NCI-H2107 (cell line): ENCODE results near the gene ISG20.
"Not testable (repeated sequence)": the region's sequence is repeated elsewhere in the genome, so short reads cannot be mapped to it uniquely, and the experiment has no call there.

Source experiments
- DNase-seq: peaks from one replicate; lab custom pipeline; 2025; lab: John Stamatoyannopoulos, UW

The ISG20 gene

DNA sequence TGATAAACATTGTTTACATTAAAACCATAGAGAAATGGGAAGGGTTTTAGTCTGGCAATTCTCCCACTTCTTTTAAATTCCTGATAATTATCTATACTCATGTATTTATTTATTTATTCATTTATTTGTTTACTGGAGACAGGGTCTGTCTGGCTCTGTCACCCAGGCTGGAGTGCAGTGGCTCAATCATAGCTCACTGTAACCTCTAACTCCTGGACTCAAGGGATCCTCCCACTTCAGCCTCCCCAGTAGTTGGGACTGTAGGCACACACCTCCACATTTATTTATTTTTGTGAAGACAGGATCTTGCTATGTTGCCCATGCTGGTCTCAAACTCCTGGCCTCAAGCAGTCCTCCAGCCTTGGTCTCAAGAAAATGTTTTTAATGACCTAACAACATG is 20.1 kb upstream of the ISG20 start:
- no peak for DNase-seq

DNA sequence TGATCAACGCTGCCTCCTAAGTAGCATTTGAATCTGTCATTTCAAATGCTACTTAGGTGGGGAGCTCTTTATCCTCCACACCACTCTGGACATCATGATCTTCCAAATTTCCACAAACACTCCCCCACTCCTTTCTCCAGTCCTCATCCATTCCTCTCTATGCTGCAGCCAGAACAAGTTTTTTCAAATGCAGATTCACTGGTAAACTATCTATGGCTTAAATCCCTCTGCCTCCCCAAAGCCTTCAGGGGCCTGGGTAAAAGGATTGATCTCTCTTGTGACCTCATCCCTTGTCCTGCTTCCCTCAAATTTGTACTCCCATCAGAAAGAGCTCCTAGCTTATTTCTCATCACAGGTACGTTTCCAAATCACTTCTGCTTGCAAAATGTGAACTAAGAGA is 19.0 kb upstream of the ISG20 start:
- DNase-seq, result no peak

DNA sequence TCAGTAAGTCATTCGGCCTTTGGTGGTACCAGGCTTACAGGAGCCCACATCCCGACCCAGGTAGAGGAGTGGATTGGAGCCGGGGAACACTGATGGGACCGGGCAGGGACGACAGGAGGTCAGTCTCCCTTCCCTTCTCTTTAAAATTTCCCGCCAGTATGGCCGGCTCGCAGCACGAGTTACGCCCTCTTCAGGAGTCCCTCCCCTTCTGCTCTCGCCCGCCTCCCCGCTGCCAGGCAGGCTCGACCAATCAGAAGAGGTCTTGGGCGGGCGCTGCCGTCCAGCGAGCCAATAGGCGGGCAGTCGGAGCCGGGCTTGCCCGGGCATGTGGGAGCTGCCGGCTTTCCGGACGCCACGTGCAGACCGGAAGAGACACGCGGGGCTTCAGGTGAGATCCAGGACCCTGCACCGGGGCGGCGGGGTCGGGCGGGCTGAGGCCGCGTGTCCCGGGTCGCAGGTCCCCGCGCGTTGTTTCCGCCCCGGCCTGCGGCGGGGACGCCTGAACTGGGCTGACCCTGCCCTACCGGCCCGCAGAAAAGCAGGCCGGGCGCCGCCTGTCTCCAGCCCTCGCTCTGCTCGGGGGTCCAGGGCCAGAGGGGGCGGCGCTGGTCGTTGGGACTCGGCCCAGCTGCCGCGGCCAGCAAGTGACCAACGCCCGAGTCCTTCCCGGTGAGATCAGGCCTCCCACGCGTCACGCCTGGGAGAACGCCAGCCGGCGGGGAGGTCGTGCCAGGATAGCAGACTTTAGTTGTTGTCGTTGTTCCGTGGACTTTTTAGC is 17.6 kb upstream of the ISG20 start, which contains the start of gene AEN:
TSS of gene AEN (plus strand) at position 346 of the 778 bp plus-strand sequence. CDS start 4,870 bp downstream, outside the sequence.
- DNase-seq, result peak; percentile 59

DNA sequence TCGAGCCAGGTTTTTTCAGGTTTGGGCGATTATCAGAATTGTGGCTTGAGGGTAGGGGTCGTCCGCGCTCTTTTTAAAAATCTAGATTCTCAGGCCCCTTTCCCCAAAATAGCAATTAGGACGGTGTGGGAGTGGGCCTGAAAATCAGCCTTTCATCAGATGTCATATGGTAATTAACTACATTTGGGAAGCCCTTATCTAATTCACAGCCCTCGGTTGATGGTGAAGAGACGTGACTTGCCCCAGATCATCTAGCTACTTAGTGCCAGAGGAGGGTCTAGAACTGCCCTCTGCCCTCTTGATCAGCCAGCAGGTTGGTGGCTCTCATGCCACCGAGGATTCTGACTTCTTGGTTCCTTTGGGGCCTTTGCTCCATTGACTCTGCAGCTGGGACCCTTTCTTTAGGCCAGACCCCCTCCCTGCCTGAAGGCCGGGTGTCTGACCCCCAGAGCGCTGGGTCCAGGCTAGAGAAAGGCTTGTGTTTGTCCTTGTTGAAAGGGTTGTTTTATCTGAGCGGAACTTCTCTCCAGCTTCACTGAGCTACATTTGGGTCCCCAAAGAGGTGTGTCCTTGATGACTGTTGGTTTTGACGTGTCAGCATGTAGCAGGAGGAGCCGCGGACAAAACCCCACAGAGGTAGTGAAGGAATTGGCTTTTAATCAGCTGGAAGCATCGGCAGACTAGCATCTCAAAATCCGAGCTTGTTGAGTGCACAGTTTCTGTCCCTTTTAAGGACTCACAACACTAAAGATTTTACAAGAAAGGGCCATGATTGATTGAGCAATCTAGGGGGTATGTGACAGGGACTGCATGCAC is 16.8 kb upstream of the ISG20 start:
- no peak for DNase-seq

DNA sequence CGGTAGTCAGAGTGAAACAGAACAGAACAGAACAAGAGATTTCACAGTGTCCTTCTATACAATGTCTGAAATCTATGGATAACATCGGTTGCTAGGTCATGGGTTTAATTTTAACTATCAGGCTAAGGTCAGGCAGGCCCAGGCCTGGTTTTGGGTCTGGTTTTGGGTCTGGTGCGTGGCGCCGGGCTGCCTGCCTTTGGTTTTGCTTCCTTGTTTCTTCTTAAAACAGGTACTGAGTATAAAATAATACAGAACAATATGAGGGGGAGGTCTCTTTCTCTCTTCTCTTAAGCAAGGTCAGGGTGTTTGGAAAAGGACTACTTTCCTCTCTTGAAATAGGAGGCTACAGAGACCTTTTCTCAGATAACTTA is 16.2 kb upstream of the ISG20 start:
- DNase-seq, result no peak

DNA sequence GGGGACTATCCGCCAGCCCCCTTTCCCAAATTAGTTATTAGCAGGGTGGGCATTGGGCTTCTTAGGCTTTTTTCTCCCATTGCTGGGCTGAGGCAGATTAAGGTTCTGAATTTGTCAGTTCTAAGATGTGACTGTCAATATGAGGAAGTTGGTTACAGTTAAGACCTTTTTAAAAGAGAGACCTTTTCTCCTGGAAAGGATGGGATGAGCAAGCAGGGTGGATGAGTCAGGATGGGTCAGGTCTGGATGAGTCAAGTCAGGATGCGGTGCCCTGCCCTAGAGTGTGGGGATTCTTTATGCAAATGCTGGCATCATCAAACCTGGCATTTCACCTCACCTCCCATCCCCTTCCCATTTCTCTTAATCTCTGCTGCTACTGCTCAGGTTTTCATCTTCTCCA is 15.8 kb upstream of the ISG20 start:
- DNase-seq, result no peak

GRCh38 chr15:88623632-88624031 is 15.2 kb upstream of the ISG20 start:
- no peak for DNase-seq

DNA sequence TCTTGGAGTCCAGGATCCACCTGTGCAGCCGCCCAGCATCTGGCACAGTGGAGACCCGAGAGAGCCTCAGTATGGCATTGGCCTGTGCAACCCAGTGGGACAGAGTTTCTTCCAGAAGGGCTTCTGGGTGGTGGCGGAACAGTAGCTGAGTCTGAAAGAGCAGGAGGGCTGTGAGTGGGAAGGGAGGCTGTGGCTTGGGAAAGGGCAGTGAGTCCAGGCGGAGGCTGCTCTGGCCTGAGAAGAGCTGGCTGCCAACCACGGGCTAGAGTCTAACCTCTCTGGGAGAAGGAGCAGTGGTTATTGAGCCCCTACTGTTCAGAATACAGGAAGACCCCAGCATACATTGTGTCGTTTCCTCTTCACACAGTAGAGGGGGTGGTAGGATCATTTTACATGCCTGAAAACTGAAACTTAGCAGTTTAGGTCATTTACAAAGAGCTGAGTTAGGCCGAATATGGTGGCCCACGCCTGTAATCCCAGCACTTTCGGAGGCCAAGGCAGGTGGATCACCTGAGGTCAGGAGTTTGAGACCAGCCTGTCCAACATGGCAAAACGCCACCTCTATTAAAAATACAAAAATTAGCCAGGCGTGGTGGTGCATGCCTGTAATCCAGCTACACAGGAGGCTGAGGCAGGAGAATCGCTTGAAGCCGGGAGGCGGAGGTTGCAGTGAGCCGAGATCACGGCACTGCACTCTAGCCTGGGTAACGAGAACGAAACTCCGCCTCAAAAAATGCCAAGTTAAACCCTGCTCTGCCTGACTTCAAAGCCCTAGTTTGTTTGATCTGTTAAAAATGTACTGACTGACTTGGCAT is 14.5 kb upstream of the ISG20 start:
- no peak for DNase-seq

DNA sequence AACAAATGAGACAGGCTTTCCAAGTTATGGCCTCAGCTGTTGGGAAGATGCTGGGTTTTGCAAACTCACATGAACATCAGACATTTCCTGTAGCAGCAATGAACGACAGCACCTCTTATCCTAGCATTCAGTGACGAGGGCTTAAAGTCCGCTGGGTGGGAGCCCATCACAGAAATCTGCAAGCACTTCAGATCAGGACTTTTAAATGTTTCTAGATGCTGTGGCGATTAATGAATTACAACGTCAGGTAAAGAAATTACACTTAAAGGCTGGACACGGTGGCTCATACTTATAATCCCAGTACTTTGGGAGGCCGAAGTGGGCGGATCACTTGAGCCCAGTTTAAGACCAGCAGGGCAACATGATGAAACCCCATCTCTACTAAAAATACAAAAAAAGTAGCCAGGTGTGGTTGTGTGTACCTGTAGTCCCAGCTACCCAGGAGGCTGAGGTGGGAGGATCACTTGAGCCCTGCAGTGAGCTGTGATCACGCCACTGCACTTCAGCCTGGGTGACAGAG is 13.8 kb upstream of the ISG20 start:
- no peak for DNase-seq

DNA sequence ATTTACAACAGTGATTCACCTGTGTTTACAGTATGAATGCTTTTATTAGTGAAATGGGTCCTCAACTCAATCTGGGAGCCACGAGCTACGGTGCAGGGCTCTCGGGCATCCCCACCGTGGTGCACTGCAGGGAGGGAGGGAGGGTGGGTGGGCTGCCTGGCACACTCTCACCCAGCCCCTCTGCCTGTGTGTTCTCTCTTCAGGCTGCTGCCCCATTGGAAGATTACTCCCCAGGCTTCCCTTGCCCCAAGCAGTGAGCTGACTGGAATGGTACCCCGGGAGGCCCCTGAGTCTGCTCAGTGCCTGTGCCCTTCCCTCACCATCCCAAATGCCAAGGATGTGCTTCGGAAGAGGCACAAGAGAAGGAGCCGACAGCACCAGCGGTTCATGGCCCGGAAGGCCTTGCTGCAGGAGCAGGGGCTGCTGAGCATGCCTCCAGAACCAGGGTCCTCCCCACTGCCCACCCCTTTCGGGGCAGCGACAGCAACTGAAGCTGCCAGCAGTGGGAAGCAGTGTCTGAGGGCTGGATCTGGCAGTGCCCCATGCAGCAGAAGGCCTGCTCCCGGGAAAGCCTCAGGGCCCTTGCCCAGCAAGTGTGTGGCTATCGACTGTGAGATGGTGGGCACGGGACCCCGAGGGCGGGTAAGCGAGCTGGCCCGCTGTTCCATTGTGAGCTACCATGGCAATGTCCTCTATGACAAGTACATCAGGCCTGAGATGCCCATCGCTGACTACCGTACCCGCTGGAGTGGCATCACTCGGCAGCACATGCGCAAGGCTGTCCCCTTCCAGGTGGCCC is 12.7 kb upstream of the ISG20 start:
- no peak for DNase-seq

DNA sequence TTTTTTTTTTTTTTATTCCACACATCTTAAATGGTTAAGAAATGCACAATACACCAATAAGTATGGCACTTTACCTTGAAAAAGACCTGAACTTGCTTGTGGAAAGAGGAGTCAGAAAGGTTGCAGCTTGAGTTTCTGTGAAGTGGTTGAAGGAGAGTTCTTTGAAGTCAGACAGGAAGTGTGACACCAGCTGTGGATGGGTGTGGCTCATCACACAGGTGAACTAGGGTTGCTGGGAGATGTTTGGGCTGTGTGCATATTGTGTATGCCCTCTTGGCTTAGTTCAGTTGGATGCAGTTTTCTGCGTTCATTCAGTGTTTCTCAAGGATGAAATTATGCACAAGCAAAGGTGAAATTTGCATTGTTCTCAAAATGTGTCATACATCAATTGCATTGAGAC is 11.4 kb upstream of the ISG20 start:
- DNase-seq, result no peak

DNA sequence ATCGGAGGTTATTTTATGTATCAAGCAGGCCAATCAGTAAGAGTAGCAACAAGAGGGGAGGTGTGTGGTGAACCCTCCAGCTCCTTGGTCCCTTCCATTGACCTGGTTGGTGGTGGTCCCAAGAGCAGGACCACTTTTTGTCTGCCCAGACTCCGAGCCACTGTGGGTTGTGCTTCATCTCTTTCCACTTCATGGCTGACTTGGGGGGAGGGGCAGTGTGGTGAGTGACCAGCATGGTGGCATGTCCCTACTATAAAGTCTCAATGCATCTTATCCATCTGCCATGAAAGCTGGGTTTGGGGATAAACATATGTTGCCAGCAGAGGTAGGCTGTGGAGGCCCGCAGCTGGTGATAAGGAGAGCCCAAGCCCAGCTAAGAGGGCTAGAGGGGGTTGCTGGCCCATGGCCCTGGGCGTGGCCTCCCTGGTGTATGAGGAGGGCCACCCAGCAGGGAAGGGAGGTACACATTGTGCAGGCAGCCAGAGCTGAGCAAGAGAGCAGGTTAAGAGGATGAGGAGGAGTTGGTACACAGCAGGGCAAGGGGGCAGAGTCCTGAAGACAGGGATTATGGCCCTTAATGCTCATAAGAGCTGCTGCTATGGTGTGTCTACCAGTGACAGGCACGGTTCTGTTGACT is 10.7 kb upstream of the ISG20 start:
- no peak for DNase-seq

DNA sequence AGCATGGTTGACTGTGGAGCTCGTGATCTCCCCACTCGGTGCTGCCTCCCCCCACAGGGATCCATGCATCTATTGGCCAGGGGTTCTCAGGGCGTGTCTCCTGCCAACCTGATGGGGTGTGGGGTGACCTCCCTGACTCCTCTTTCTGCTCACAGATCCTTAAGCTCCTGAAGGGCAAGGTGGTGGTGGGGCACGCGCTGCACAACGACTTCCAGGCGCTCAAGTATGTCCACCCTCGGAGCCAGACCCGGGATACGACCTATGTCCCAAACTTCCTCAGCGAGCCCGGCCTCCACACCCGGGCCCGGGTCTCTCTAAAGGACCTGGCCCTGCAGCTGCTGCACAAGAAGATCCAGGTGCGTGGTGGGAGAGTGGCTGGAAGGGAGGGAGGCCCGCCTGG is 9.7 kb upstream of the ISG20 start:
- DNase-seq, result no peak

DNA sequence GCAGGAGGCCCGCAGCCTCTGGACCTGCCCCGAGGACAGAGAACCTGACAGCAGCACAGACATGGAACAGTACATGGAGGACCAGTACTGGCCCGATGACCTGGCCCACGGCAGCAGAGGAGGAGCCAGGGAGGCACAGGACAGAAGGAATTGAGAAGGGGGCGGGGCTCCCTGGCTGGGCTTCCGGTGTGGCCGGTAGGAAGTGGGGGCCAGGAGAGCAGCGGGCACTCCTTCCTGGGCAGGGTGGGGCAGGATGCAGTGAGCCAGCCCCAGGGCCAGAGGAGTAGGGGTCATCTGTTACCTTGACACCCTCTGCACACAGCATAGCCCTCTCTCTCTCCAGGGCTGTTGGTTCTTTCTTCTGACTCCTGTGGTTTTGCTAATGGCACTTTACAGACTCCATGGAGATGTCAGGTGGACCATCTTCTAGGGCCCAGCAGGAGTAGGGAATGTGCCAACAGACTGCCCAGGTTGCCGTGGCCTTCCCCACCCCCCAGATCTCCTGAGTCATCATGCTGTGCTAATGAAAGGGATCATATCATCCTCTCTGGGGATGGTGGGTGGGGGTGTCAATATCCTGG is 8.6 kb upstream of the ISG20 start:
- no peak for DNase-seq

DNA sequence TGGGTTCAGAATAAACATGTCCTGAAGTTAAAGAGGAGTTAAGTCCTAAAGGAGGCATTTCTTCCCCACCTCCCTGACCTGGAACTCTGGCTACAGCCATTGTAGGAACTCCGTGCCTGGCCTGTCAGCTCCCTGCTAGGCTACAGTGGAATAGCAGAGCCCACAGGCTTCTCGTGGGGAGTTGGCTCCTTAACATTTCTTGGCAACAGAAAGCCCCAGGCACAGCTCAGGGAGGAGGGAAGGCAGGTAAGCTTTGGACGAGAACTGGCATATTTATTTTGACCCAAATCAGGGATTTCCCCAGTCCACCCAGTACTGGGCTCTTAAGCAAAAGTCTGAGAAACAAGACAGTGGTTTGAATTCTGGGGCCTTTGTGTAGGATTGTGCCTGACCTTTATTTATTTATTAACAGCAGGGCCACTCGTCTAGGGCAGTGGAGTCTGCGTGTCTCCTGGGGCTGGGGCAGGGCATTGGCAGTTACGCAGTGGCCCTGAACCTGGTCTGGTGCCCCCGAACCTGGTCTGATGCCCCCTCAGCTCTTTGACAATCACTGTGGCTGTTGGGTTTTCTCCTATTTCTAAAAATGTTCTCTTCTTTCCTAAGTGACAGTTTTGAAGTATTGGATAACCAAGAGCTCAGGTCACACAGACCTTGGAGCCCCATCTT is 7.9 kb upstream of the ISG20 start:
- DNase-seq, result no peak

GRCh38 chr15:88631464-88632028 is 7.3 kb upstream of the ISG20 start:
- no peak for DNase-seq

DNA sequence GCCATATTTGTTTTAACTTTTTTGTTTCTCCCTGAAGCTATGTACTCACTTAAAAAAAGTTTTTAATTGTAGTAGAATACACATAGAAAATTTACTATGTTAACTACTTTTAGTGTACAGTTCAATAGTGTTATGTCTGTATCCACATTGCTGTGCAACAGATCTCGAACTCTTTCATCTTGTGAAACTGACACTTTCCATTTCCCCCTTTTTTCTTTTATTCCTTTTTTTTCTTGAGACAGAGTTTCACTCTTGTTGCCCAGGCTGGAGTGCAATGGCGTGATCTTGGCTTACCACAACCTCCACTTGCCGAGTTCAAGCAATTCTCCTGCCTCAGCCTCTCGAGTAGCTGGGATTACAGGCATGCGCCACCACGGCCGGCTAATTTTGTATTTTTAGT is 6.0 kb upstream of the ISG20 start:
- DNase-seq, result not testable (repeated sequence)

- DNase-seq, result no peak
Measured at GRCh38 chr15:88634449-88634848, 4.4 kb upstream of the ISG20 start.

- DNase-seq, result no peak
Measured at GRCh38 chr15:88635318-88635717, 3.5 kb upstream of the ISG20 start.

- DNase-seq, result no peak
Measured at GRCh38 chr15:88636050-88636449, 2.8 kb upstream of the ISG20 start.
